ENCODE data around the gene MSI2. TPM values are rescaled to one million over a fixed set of nuclear protein-coding genes. Genes with fewer than 3 reads are reported as not detected.

The MSI2 gene
- total RNA-seq, 1 donor from 2014 or later, result 31.3 TPM

GRCh38 chr17:57441270-57441600 lies 184.9 kb downstream of the MSI2 start:
- no peak for TF ChIP-seq CTCF (IDR thresholded peaks at IDR 0.05)
- H3K4me1 ChIP-seq, result peaks cover 11% of the 10 kb centered on the region
- no peaks in the 10 kb centered on the region for H3K36me3 ChIP-seq
- H3K27me3 ChIP-seq, result no peaks in the 10 kb centered on the region
- no peaks in the 10 kb centered on the region for H3K9me3 ChIP-seq
- ATAC-seq (no peak), DNase-seq (no peak)
- no peak overlapping the region for H3K27ac ChIP-seq
- intact Hi-C loops (cut with DNase I), result no loop called here
- H3K4me3 ChIP-seq, result no peak overlapping the region

GRCh38 chr17:57442401-57442823 lies 186.1 kb downstream of the MSI2 start:
- H3K4me1 ChIP-seq, result peaks cover 11% of the 10 kb centered on the region
- H3K4me3 ChIP-seq, result no peak overlapping the region
- no peaks in the 10 kb centered on the region for H3K9me3 ChIP-seq
- no peaks in the 10 kb centered on the region for H3K27me3 ChIP-seq
- no peak for TF ChIP-seq CTCF (IDR thresholded peaks at IDR 0.05)
- ATAC-seq (no peak), DNase-seq (no peak)
- intact Hi-C loops (cut with DNase I), result no loop called here
- H3K36me3 ChIP-seq, result no peaks in the 10 kb centered on the region
- no peak overlapping the region for H3K27ac ChIP-seq

GRCh38 chr17:57442914-57443571 lies 186.7 kb downstream of the MSI2 start:
- no peak for TF ChIP-seq CTCF (IDR thresholded peaks at IDR 0.05)
- intact Hi-C loops (cut with DNase I), result no loop called here
- Histone ChIP-seq H3K9me3 (no peaks in the 10 kb centered on the region), H3K4me3 (no peak overlapping the region), H3K27ac (no peak overlapping the region), H3K27me3 (no peaks in the 10 kb centered on the region), H3K4me1 (peaks cover 11% of the 10 kb centered on the region), H3K36me3 (no peaks in the 10 kb centered on the region)
- DNase-seq (no peak), ATAC-seq (peak; percentile 36)

GRCh38 chr17:57443781-57444180 lies 187.5 kb downstream of the MSI2 start:
- H3K4me1 ChIP-seq, result peaks cover 11% of the 10 kb centered on the region
- no peaks in the 10 kb centered on the region for H3K27me3 ChIP-seq
- H3K9me3 ChIP-seq, result no peaks in the 10 kb centered on the region
- TF ChIP-seq CTCF (IDR thresholded peaks at IDR 0.05), result no peak
- H3K4me3 ChIP-seq, result no peak overlapping the region
- DNase-seq (no peak), ATAC-seq (no peak)
- H3K27ac ChIP-seq, result no peak overlapping the region
- intact Hi-C loops (cut with DNase I), result no loop called here
- H3K36me3 ChIP-seq, result no peaks in the 10 kb centered on the region

GRCh38 chr17:57444682-57445450 lies 188.5 kb downstream of the MSI2 start:
- TF ChIP-seq CTCF (IDR thresholded peaks at IDR 0.05), result no peak
- H3K9me3 ChIP-seq, result no peaks in the 10 kb centered on the region
- peaks cover 11% of the 10 kb centered on the region for H3K4me1 ChIP-seq
- H3K27me3 ChIP-seq, result no peaks in the 10 kb centered on the region
- DNase-seq, result no peak
- no peaks in the 10 kb centered on the region for H3K36me3 ChIP-seq
- no peak for ATAC-seq
- intact Hi-C loops (cut with DNase I), result no loop called here
- no peak overlapping the region for H3K4me3 ChIP-seq
- no peak overlapping the region for H3K27ac ChIP-seq

All from upper lobe of right lung (tissue), 1 donor.